Measurements from ENCODE around the gene SPEF2.

- TF ChIP-seq CTCF (optimal IDR thresholded peaks at IDR 0.05 in 1 of 3, IDR thresholded peaks at IDR 0.05 in 1 of 3, conservative IDR thresholded peaks at IDR 0.05 in 1 of 3; ENCODE audit: extremely low read depth in 1 of 3, insufficient read depth in 2 of 3, low read length in 3 of 3) (no peak), EZH2 (IDR thresholded peaks at IDR 0.05; ENCODE audit: low read length) (no peak)
These were observed 199.3 kb downstream of the SPEF2 start for GRCh38 chr5:35816881-35817521.
